Naive B cell (primary cell): ENCODE measurements around the gene ACP3. TPM values are rescaled to one million over a fixed set of nuclear protein-coding genes. Genes with fewer than 3 reads are reported as not detected.

Experiments
- ATAC-seq, 2 donors: fragments of 150-1000 bp; cut with Tn5 transposase; 2 replicates each; pipeline ENCODE4 v1.10.0; 2021; ENCODE audit warnings: low read depth in 2 of 2, mild to moderate bottlenecking in 2 of 2, moderate library complexity in 2 of 2
- DNase-seq: peaks from one replicate; pipeline ENCODE4 v3.0.0; 2022
- H3K27ac Mint-ChIP-seq, 6 donors: one replicate each; pipeline ENCODE4 v1.8.0; 2020 to 2022; ENCODE audit warnings: mild to moderate bottlenecking in 6 of 6, mixed read lengths in 6 of 6, moderate library complexity in 5 of 6, inconsistent platforms in 2 of 6
- H3K27me3 Mint-ChIP-seq, 3 donors: one replicate each; pipeline ENCODE4 v1.8.0; 2021 to 2022; ENCODE audit warnings: mixed read lengths in 3 of 3, mild to moderate bottlenecking in 1 of 3
- H3K36me3 Mint-ChIP-seq, 2 donors: one replicate each; pipeline ENCODE4 v1.8.0; 2020 to 2022; ENCODE audit warnings: mixed read lengths in 2 of 2, inconsistent platforms in 1 of 2, mild to moderate bottlenecking in 1 of 2
- H3K4me1 Mint-ChIP-seq, 3 donors: one replicate each; pipeline ENCODE4 v1.8.0; 2020 to 2022; ENCODE audit warnings: mixed read lengths in 3 of 3, inconsistent platforms in 1 of 3, mild to moderate bottlenecking in 1 of 3, moderate library complexity in 1 of 3
- H3K4me3 Mint-ChIP-seq, 8 donors: one replicate each; pipeline ENCODE4 v1.8.0; 2020 to 2022; ENCODE audit warnings: mild to moderate bottlenecking in 8 of 8, mixed read lengths in 8 of 8, moderate library complexity in 8 of 8, inconsistent platforms in 2 of 8
- H3K9me3 Mint-ChIP-seq, 7 donors: one replicate each; pipeline ENCODE4 v1.8.0; 2020 to 2022; ENCODE audit warnings: mixed read lengths in 7 of 7, mild to moderate bottlenecking in 5 of 7, inconsistent platforms in 2 of 7, moderate library complexity in 1 of 7
- polyA plus RNA-seq, 6 donors: library from polyadenylated mRNA; unstranded; fragments of 300-500 nt; fragmentation: Illumina TruSeq; gene quantifications; one replicate each; pipeline ENCODE4 v1.2.3, GENCODE V29; 2021; ENCODE audit warnings: low read depth in 6 of 6

Gene ACP3
- polyA plus RNA-seq: not detected

- Mint-ChIP-seq H3K4me3 (peak within 1 kb of the TSS in 2 of 8 donors; percentile 16 to 21), H3K4me1 (peaks cover 5 to 7% (median 5%) of the 10 kb centered on the region in 3 donors), H3K9me3 (peaks cover 0 to 2% (median 0%) of the 10 kb centered on the region in 7 donors)
Observed at GRCh38 chr3:132317229-132317948, at the start of gene ACP3. ACP3 (plus strand) TSS chr3:132317407; CDS start chr3:132317457, 50 bp downstream.

DNA sequence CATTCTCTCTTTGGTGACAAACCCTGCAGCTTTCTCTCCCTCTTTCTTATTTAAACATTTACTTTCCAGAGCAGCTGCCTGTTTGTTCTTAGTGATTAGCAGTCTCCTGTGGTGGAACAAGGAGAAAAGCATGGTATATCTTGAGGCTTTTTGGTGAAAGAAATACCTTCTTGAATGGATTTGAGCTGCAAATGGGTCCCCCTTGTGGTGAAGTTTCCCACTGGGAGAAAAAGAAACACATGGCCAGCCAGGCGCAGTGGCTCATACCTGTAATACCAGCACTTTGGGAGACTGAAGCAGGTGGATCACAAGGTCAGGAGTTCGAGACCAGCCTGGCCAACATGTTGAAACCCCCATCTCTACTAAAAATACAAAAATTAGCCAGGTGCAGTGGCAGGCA lies 48.3 kb upstream of the ACP3 start:
- ATAC-seq (no peak), DNase-seq (no peak)
- no peaks in the 10 kb centered on the region for H3K9me3 Mint-ChIP-seq
- H3K4me3 Mint-ChIP-seq: no peak overlapping the region
- H3K27ac Mint-ChIP-seq: peak overlapping the region in 1 of 6 donors; percentile 11
- H3K4me1 Mint-ChIP-seq: no peaks in the 10 kb centered on the region
- H3K27me3 Mint-ChIP-seq: peaks cover 0 to 11% (median 1%) of the 10 kb centered on the region in 3 donors
- H3K36me3 Mint-ChIP-seq: no peaks in the 10 kb centered on the region

More at GRCh38 chr3:132317229-132317948, at the start of gene ACP3:
- Mint-ChIP-seq H3K27ac (peak within 1 kb of the TSS in 3 of 6 donors; percentile 29 to 72 (median 40)), H3K27me3 (peaks cover 0 to 12% (median 9%) of the 10 kb centered on the region in 3 donors), H3K36me3 (no peaks in the 10 kb centered on the region)
- ATAC-seq (peak in 1 of 2 donors; percentile 40), DNase-seq (no peak)

DNA sequence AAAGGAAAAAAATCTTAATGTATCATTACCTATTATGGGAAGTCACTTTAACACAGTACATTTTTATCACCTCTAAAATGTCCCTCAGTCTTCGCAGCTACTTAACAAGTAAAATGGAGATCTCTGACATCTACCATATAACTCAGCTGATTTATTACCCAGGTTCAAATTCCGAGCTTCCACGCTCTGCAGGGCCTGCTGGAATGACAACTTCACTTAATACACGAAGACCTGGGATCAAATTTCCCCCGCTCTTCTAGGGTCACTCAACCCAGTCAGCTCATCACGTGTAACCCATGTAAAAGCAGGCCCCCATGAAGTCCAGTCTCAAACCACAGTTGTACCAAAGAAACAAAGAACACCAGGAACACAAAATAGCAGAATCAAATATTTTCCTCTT lies 44.2 kb upstream of the ACP3 start:
- H3K36me3 Mint-ChIP-seq: no peaks in the 10 kb centered on the region
- peaks cover 0 to 10% (median 0%) of the 10 kb centered on the region in 3 donors for H3K27me3 Mint-ChIP-seq
- DNase-seq (no peak), ATAC-seq (no peak)
- H3K4me1 Mint-ChIP-seq: no peaks in the 10 kb centered on the region
- no peak overlapping the region for H3K4me3 Mint-ChIP-seq
- H3K27ac Mint-ChIP-seq: no peak overlapping the region
- H3K9me3 Mint-ChIP-seq: peaks cover 0 to 15% (median 9%) of the 10 kb centered on the region in 7 donors

GRCh38 chr3:132276228-132276906 lies 40.8 kb upstream of the ACP3 start:
- DNase-seq (no peak), ATAC-seq (no peak)
- Mint-ChIP-seq H3K4me1 (no peaks in the 10 kb centered on the region), H3K4me3 (no peak overlapping the region), H3K36me3 (no peaks in the 10 kb centered on the region), H3K27me3 (peaks cover 0 to 7% (median 0%) of the 10 kb centered on the region in 3 donors), H3K9me3 (peaks cover 0 to 19% (median 10%) of the 10 kb centered on the region in 7 donors), H3K27ac (no peak overlapping the region)

- Mint-ChIP-seq H3K4me1 (no peaks in the 10 kb centered on the region), H3K9me3 (peaks cover 0 to 19% (median 10%) of the 10 kb centered on the region in 7 donors), H3K27ac (no peak overlapping the region), H3K27me3 (no peaks in the 10 kb centered on the region), H3K4me3 (no peak overlapping the region), H3K36me3 (no peaks in the 10 kb centered on the region)
- ATAC-seq: no peak
- no peak for DNase-seq
Observed at GRCh38 chr3:132279030-132279429, 38.2 kb upstream of the ACP3 start.

- Mint-ChIP-seq H3K9me3 (peaks cover 0 to 9% (median 4%) of the 10 kb centered on the region in 7 donors), H3K4me1 (no peaks in the 10 kb centered on the region), H3K4me3 (no peak overlapping the region), H3K36me3 (no peaks in the 10 kb centered on the region), H3K27me3 (peaks cover 0 to 12% (median 0%) of the 10 kb centered on the region in 3 donors), H3K27ac (peak overlapping the region in 2 of 6 donors; percentile 0 to 4)
- no peak for ATAC-seq
- DNase-seq: no peak
Observed at GRCh38 chr3:132283440-132283839, 33.8 kb upstream of the ACP3 start.

DNA sequence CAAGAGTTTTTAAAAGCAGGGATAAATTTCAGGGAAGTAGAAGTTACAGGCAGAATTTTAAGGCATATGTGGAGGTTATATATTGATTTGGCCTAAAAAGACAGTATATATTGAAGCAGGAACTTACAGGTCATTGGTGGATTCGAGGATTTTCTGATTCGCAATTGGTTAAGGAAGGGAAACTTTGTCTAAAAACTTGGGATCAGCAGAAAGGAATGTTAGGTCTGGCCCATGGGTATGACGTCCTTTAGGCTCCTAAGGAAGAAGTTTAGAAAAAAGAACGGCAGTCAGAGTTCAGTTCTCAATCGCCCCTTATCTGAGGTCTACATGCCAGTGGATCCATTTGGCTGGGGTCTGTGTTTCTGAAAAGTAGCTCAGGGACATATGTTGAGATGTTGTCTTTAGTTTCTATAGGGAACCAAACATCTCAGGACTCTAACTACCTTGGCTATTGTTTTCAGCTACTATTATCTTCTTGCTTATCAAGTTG lies 33.2 kb upstream of the ACP3 start:
- no peak overlapping the region for H3K4me3 Mint-ChIP-seq
- ATAC-seq: no peak

DNA sequence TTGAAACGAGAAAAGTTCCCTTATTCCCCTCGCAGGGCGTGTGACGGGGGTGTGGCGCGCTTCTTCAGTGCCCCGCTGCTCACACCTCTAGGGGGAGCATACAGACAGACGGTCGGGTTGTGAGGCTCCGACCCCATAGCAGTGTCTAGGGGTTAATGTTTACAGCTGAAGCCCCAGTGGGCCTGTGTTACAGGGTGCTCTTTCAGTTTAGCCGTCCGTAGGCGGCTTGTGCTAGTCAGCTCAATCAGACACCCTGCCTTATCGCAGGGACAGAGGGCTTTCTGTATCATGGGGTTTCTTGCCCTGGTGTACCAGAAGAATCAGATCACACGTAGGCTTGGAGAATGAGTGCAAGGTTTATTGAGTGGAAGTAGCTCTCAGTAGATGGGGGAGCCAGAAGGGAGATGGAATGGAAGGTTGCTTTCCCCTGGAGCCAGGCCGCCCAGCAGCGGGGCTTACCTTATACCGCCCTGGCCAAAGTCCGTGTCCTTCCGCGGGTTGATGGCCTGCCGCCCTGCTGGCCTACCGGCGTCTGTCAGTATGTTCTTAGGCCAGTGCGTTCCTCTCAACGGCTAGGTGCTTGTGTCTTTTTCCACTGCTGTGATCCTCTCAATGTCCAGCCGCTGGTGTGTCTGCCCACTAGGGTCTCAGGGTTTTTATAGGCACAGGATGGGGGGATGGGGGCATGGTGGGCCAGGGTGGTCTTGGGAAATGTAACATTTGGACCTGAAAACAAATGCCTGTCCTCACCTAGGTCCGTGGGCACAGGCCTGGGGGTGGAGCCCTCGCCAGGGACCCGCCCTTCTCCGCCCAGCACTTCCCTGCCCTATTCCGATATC lies 32.2 kb upstream of the ACP3 start:
- ATAC-seq (no peak), DNase-seq (no peak)
- Mint-ChIP-seq H3K9me3 (peaks cover 0 to 9% (median 5%) of the 10 kb centered on the region in 7 donors), H3K4me3 (peak overlapping the region in 1 of 8 donors; percentile 48), H3K27ac (peak overlapping the region in 1 of 6 donors; percentile 56), H3K36me3 (no peaks in the 10 kb centered on the region), H3K27me3 (peaks cover under 1 to 21% (median 5%) of the 10 kb centered on the region in 3 donors), H3K4me1 (no peaks in the 10 kb centered on the region)

More for the DNA sequence above, 33.2 kb upstream of the ACP3 start:
- DNase-seq: no peak
- H3K9me3 Mint-ChIP-seq: peaks cover 0 to 9% (median 4%) of the 10 kb centered on the region in 7 donors
- H3K36me3 Mint-ChIP-seq: no peaks in the 10 kb centered on the region
- peak overlapping the region in 1 of 6 donors; percentile 4 for H3K27ac Mint-ChIP-seq
- H3K27me3 Mint-ChIP-seq: peaks cover 0 to 12% (median 0%) of the 10 kb centered on the region in 3 donors
- no peaks in the 10 kb centered on the region for H3K4me1 Mint-ChIP-seq

- Mint-ChIP-seq H3K4me3 (no peak overlapping the region), H3K27ac (no peak overlapping the region)
Observed at GRCh38 chr3:132285620-132285945, 31.6 kb upstream of the ACP3 start.

DNA sequence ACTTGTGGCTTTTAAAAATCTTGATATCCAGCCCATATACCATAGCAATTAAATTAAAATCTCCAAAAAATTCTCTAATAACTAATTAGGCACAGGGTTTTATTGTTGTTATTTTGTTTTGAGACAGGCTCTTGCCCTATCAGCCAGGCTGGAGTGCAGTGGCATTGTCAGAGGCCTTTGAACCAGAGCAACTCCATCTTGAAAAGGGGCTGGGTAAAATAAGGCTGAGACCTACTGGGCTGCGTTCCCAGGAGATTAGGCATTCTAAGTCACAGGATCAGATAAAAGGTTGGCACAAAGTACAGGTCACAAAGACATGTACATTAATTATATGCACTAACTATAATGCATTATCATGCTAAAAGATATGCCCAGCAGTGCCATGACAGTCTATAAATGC lies 31.2 kb upstream of the ACP3 start:
- no peak for DNase-seq
- Mint-ChIP-seq H3K4me1 (no peaks in the 10 kb centered on the region), H3K9me3 (peaks cover 0 to 11% (median 6%) of the 10 kb centered on the region in 7 donors), H3K27ac (no peak overlapping the region), H3K4me3 (no peak overlapping the region), H3K36me3 (no peaks in the 10 kb centered on the region), H3K27me3 (peaks cover 5 to 21% (median 7%) of the 10 kb centered on the region in 3 donors)
- ATAC-seq: no peak

More at GRCh38 chr3:132285620-132285945, 31.6 kb upstream of the ACP3 start:
- Mint-ChIP-seq H3K27me3 (peaks cover 3 to 21% (median 5%) of the 10 kb centered on the region in 3 donors), H3K4me1 (no peaks in the 10 kb centered on the region), H3K9me3 (peaks cover 0 to 9% (median 5%) of the 10 kb centered on the region in 7 donors), H3K36me3 (no peaks in the 10 kb centered on the region)
- DNase-seq (no peak), ATAC-seq (no peak)

DNA sequence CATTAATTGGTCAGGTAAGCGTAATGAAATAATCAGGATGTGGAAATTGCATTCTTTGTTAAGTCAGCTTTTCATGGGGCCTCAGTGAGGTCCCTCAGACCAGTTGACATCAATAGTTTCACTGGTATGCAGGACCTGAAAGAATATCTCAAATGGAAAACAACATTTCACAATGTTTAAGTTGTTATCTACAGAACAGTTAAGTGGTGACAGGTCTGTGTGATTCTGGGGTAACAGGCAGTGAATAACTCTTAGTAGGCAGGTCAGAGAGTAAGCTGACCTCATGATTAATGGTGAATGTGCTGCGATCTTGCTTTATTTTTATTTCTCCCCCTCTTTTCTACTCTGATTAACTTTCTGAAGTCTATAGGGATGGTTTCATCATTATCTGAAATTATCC lies 28.9 kb upstream of the ACP3 start:
- Mint-ChIP-seq H3K4me3 (no peak overlapping the region), H3K36me3 (no peaks in the 10 kb centered on the region), H3K27me3 (peaks cover 5 to 21% (median 7%) of the 10 kb centered on the region in 3 donors), H3K4me1 (no peaks in the 10 kb centered on the region), H3K27ac (no peak overlapping the region), H3K9me3 (peaks cover 0 to 13% (median 7%) of the 10 kb centered on the region in 7 donors)
- no peak for DNase-seq
- ATAC-seq: no peak

- H3K27me3 Mint-ChIP-seq: peaks cover 5 to 21% (median 7%) of the 10 kb centered on the region in 3 donors
- H3K36me3 Mint-ChIP-seq: no peaks in the 10 kb centered on the region
- no peaks in the 10 kb centered on the region for H3K4me1 Mint-ChIP-seq
- DNase-seq (no peak), ATAC-seq (no peak)
- no peak overlapping the region for H3K27ac Mint-ChIP-seq
- H3K4me3 Mint-ChIP-seq: no peak overlapping the region
- peaks cover 0 to 13% (median 7%) of the 10 kb centered on the region in 7 donors for H3K9me3 Mint-ChIP-seq
Observed at GRCh38 chr3:132289316-132289715, 27.9 kb upstream of the ACP3 start.

DNA sequence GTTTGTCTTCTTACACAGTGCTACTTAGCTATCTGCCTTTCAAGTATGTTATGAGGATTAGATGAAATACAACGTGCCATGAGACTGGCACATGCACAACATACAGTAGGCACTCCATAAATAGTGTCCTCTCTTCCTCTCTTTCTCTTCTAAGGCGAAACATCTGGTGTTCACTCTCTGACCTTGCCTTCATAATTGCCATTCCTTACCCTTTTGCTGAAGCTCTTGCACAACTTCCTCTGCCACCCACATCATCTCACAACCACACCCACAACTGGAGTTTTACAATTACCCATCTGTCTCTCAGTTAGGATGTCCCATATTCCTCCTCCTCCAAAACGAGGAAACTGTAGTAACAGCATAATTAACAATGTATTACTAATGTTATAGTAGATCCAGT lies 26.4 kb upstream of the ACP3 start:
- Mint-ChIP-seq H3K4me1 (no peaks in the 10 kb centered on the region), H3K9me3 (peaks cover 2 to 17% (median 7%) of the 10 kb centered on the region in 7 donors), H3K27ac (no peak overlapping the region), H3K27me3 (peaks cover 7 to 21% (median 8%) of the 10 kb centered on the region in 3 donors), H3K36me3 (no peaks in the 10 kb centered on the region), H3K4me3 (no peak overlapping the region)
- ATAC-seq (no peak), DNase-seq (no peak)
